ENCODE data around the gene PRKCE.
A peak's percentile ranks its signal among the peaks of the same experiment; 100 is the strongest.

Gene PRKCE

GRCh38 chr2:45622336-45623075 lies 29.0 kb upstream of the PRKCE start:
- CTCF ChIA-PET = no interaction called here
- H3K27ac Mint-ChIP-seq = no peak overlapping the region

GRCh38 chr2:45623098-45623497 lies 28.4 kb upstream of the PRKCE start:
- H3K9me3 Mint-ChIP-seq = no peaks in the 10 kb centered on the region
- DNase-seq = no peak
- peaks cover 39% of the 10 kb centered on the region for H3K27me3 Mint-ChIP-seq
- H3K36me3 Mint-ChIP-seq = no peaks in the 10 kb centered on the region
- no peak overlapping the region for H3K4me3 Mint-ChIP-seq
- no peak overlapping the region for H3K27ac Mint-ChIP-seq
- CTCF ChIA-PET = no interaction called here
- H3K4me1 Mint-ChIP-seq = no peaks in the 10 kb centered on the region

More at GRCh38 chr2:45622336-45623075, 29.0 kb upstream of the PRKCE start:
- Mint-ChIP-seq H3K27me3 (peaks cover 33% of the 10 kb centered on the region), H3K36me3 (no peaks in the 10 kb centered on the region), H3K4me1 (no peaks in the 10 kb centered on the region), H3K4me3 (no peak overlapping the region), H3K9me3 (no peaks in the 10 kb centered on the region)
- DNase-seq = no peak

- CTCF ChIA-PET = no interaction called here
- Mint-ChIP-seq H3K36me3 (no peaks in the 10 kb centered on the region), H3K27ac (no peak overlapping the region), H3K27me3 (peaks cover 24% of the 10 kb centered on the region), H3K4me1 (no peaks in the 10 kb centered on the region), H3K9me3 (no peaks in the 10 kb centered on the region), H3K4me3 (no peak overlapping the region)
- no peak for DNase-seq
These were observed 25.7 kb upstream of the PRKCE start for GRCh38 chr2:45625824-45626223.

GRCh38 chr2:45626387-45627221 lies 24.9 kb upstream of the PRKCE start:
- H3K9me3 Mint-ChIP-seq = no peaks in the 10 kb centered on the region
- no peak overlapping the region for H3K27ac Mint-ChIP-seq
- peaks cover 24% of the 10 kb centered on the region for H3K27me3 Mint-ChIP-seq
- CTCF ChIA-PET = interaction anchor here (1.2 kb wide), 1 partner anchor 42 kb away, joined by 3 read pairs; no protein-coding TSS in a partner anchor
- no peaks in the 10 kb centered on the region for H3K36me3 Mint-ChIP-seq
- H3K4me3 Mint-ChIP-seq = no peak overlapping the region
- DNase-seq = no peak
- H3K4me1 Mint-ChIP-seq = no peaks in the 10 kb centered on the region

DNA sequence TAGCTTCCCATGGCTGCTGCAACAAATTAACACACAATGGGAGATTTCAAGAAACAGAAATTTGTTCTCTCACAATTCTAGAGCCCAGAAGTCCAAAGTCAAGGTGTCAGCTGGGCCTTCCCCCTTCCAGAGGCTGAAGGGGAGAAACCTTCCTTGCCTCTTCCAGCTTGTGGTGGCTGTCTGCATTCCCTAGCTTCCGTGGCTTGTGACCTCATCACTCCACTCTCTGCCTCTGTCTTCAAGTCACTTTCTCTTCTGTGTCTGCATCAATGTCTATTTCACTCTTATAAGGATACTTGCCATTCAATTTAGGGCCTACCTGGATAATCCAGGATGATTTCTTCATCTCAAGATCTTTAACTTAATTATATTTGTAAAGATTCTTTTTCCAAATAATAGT lies 23.6 kb upstream of the PRKCE start:
- Mint-ChIP-seq H3K4me3 (no peak overlapping the region), H3K27me3 (peaks cover 28% of the 10 kb centered on the region), H3K9me3 (no peaks in the 10 kb centered on the region), H3K4me1 (no peaks in the 10 kb centered on the region), H3K36me3 (no peaks in the 10 kb centered on the region), H3K27ac (no peak overlapping the region)
- no peak for DNase-seq
- CTCF ChIA-PET = interaction anchor here (1.0 to 1.2 kb wide), 2 partner anchors 11 to 43 kb away, joined by 3 read pairs; no protein-coding TSS in a partner anchor

GRCh38 chr2:45629971-45630370 lies 21.5 kb upstream of the PRKCE start:
- H3K27me3 Mint-ChIP-seq = peaks cover 29% of the 10 kb centered on the region
- DNase-seq = no peak
- H3K9me3 Mint-ChIP-seq = no peaks in the 10 kb centered on the region
- no peak overlapping the region for H3K27ac Mint-ChIP-seq
- CTCF ChIA-PET = no interaction called here
- no peaks in the 10 kb centered on the region for H3K36me3 Mint-ChIP-seq
- H3K4me1 Mint-ChIP-seq = no peaks in the 10 kb centered on the region
- H3K4me3 Mint-ChIP-seq = no peak overlapping the region

DNA sequence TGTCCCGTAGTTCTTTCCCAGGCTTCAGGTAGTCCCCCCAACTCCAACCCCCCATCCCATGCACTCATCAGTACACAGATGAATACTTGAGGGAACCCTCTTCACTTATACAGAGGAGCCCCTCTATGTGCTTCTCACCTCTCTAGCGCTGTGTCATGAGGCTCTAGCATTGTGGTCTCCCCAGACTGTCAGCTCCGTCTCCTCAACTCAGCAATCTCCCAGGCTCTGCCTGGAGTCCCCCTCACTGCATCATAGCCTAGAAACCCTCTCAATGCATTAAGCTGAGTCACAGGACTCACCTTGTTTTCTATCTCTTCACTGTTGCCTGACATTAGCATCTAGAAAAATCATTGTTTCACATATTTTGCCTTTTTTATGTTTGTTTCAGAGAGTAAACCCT lies 20.2 kb upstream of the PRKCE start:
- H3K27ac Mint-ChIP-seq = no peak overlapping the region
- no peaks in the 10 kb centered on the region for H3K9me3 Mint-ChIP-seq
- no peak for DNase-seq
- no peaks in the 10 kb centered on the region for H3K36me3 Mint-ChIP-seq
- no peaks in the 10 kb centered on the region for H3K4me1 Mint-ChIP-seq
- CTCF ChIA-PET = no interaction called here
- no peak overlapping the region for H3K4me3 Mint-ChIP-seq
- H3K27me3 Mint-ChIP-seq = peaks cover 39% of the 10 kb centered on the region

DNA sequence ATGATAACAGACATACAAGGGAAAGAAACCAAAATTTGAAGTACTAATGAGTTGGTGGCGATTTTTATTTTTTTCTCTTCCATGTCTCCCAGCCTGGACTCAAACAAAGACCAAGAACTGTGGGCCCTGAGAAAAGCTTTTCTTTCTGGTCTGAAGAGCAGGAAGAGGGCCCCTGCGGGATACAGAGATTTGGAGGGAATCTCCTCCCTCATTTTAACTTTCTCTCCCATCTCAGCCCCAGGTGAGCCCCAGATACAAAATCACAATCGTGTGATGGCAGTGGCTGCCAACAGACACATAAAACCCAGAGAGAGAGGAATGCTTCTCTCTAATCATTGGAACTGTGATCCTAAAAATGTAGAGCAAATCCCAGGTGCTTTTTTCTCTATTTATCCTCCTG lies 19.5 kb upstream of the PRKCE start:
- no peaks in the 10 kb centered on the region for H3K4me1 Mint-ChIP-seq
- H3K9me3 Mint-ChIP-seq = no peaks in the 10 kb centered on the region
- H3K36me3 Mint-ChIP-seq = no peaks in the 10 kb centered on the region
- H3K4me3 Mint-ChIP-seq = no peak overlapping the region
- H3K27ac Mint-ChIP-seq = no peak overlapping the region
- no peak for DNase-seq
- CTCF ChIA-PET = no interaction called here
- H3K27me3 Mint-ChIP-seq = peaks cover 45% of the 10 kb centered on the region

DNA sequence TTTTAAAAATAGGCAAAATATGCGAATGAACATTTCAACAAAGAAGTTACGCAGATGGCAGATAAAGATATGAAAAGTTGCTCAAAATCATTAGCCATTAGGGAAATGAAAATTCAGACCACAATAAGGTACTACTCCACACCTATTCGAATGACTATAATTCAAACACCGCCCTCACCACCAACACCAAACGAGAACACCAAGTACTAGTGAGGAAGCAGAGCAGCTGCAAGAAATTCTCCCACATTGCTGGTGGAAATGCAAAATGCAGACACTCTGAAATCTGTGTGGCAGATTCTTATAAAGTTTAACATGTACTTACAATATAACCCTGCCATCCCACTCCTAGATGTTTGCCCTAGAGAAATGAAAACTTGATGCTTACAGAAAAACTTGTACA lies 17.3 kb upstream of the PRKCE start:
- Mint-ChIP-seq H3K4me3 (no peak overlapping the region), H3K9me3 (no peaks in the 10 kb centered on the region), H3K27ac (no peak overlapping the region), H3K4me1 (no peaks in the 10 kb centered on the region), H3K36me3 (no peaks in the 10 kb centered on the region), H3K27me3 (peaks cover 58% of the 10 kb centered on the region)
- CTCF ChIA-PET = interaction anchor here (0.6 to 1.0 kb wide), 3 partner anchors 10 to 199 kb away, joined by 3 to 5 read pairs (median 4); no protein-coding TSS in a partner anchor
- no peak for DNase-seq

DNA sequence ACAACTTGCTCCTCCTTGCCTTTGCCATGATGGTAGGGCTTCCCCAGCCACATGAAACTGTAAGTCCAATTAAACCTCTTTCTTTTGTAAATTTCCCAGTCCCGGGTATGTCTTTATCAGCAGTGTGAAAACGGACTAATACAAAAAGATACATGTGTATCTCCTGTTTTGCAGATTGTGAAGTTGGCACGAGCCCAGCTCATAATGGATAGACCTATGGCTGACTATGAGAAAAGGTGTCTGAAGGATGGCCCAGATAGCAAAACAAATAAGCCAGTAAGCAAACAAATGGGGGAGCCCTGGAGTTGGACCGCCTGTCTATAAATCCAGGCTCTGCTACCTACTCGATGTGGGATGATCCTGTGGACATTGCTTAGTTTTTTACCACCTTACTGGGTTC lies 15.5 kb upstream of the PRKCE start:
- Mint-ChIP-seq H3K4me1 (no peaks in the 10 kb centered on the region), H3K27ac (no peak overlapping the region), H3K36me3 (no peaks in the 10 kb centered on the region), H3K4me3 (no peak overlapping the region), H3K27me3 (peaks cover 74% of the 10 kb centered on the region), H3K9me3 (no peaks in the 10 kb centered on the region)
- CTCF ChIA-PET = no interaction called here
- no peak for DNase-seq

GRCh38 chr2:45637440-45637839 lies 14.0 kb upstream of the PRKCE start:
- CTCF ChIA-PET = interaction anchor here (0.7 kb wide), 1 partner anchor 8 kb away, joined by 3 read pairs; no protein-coding TSS in a partner anchor
- H3K27me3 Mint-ChIP-seq = peaks cover 78% of the 10 kb centered on the region

DNA sequence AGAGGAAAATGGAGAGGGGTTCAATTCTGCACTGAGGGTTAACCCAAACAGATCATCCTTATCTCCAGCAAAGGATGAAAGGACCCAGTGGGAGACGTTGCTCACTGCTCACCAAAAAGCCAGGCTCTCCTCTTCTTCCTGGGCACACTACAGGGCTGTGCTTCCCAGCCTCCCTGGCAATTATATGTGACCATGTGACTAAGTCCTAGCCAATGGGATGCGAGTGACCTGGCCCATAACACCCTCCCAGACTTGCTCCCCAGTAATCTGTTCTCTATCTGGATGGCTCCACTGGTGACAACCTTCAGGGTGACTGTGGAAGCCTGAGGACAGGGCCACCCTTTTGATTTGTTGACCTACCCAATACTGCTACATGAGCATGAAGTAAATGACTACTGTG lies 10.9 kb upstream of the PRKCE start:
- Mint-ChIP-seq H3K36me3 (no peaks in the 10 kb centered on the region), H3K27me3 (peaks cover 88% of the 10 kb centered on the region), H3K27ac (no peak overlapping the region), H3K4me1 (peaks cover 4% of the 10 kb centered on the region), H3K9me3 (no peaks in the 10 kb centered on the region), H3K4me3 (no peak overlapping the region)
- CTCF ChIA-PET = interaction anchor here (3.0 kb wide), 1 partner anchor 295 kb away, joined by 8 read pairs; no protein-coding TSS in a partner anchor
- DNase-seq = no peak

More at GRCh38 chr2:45637440-45637839, 14.0 kb upstream of the PRKCE start:
- Mint-ChIP-seq H3K27ac (no peak overlapping the region), H3K9me3 (no peaks in the 10 kb centered on the region), H3K36me3 (no peaks in the 10 kb centered on the region), H3K4me3 (no peak overlapping the region), H3K4me1 (no peaks in the 10 kb centered on the region)
- no peak for DNase-seq

- CTCF ChIA-PET = interaction anchor here (1.0 to 2.2 kb wide), 4 partner anchors 136 to 817 kb away, joined by 3 to 14 read pairs (median 8); no protein-coding TSS in a partner anchor
- H3K27me3 Mint-ChIP-seq = peaks cover 78% of the 10 kb centered on the region
- peaks cover 6% of the 10 kb centered on the region for H3K4me1 Mint-ChIP-seq
These were observed 8.4 kb upstream of the PRKCE start for GRCh38 chr2:45643095-45643494.

More at GRCh38 chr2:45643095-45643494, 8.4 kb upstream of the PRKCE start:
- Mint-ChIP-seq H3K27ac (no peak overlapping the region), H3K9me3 (no peaks in the 10 kb centered on the region), H3K36me3 (no peaks in the 10 kb centered on the region), H3K4me3 (peak overlapping the region; percentile 47)
- DNase-seq = no peak
